Endothelial cell of umbilical vein (primary cell): ENCODE results near the gene SIPA1L3.

ENCODE experiments used
- EZH2 ChIP-seq: IDR thresholded peaks from 2 replicates; pipeline ENCODE4 v1.6.1; 2012; ENCODE audit warnings: borderline replicate concordance, low read depth, mild to moderate bottlenecking, moderate library complexity, low read length, inconsistent platforms; ENCODE audit not compliant: severe bottlenecking
- GATA2 ChIP-seq: IDR thresholded peaks from 2 replicates; pipeline ENCODE4 v1.7.0; 2011; ENCODE audit warnings: low read depth, mild to moderate bottlenecking, moderate library complexity, mixed read lengths, low read length; ENCODE audit not compliant: insufficient read length, insufficient read depth
- JUN ChIP-seq: IDR thresholded peaks from 2 replicates; pipeline ENCODE4 v1.6.1; 2011; ENCODE audit warnings: borderline replicate concordance, low read depth; ENCODE audit not compliant: insufficient read length, insufficient read depth
- POLR2A ChIP-seq: IDR thresholded peaks from 2 replicates; pipeline ENCODE4 v1.6.1; 2012; ENCODE audit warnings: low read depth, mild to moderate bottlenecking, control low read depth, low read length
- POLR2AphosphoS5 ChIP-seq: IDR thresholded peaks from 2 replicates; pipeline ENCODE4 v1.6.1; 2012; ENCODE audit warnings: low read depth, mild to moderate bottlenecking, control low read depth, low read length, moderate library complexity; ENCODE audit not compliant: insufficient read depth
- TF ChIP-seq, protein P1 (sequence below), 2 donors: IDR thresholded peaks; 1 replicate in 1 of 2; 2 replicates in 1 of 2; pipeline ENCODE4 v1.5.1; 2011; ENCODE audit warnings: low read length in 2 of 2, mild to moderate bottlenecking in 2 of 2, moderate library complexity in 2 of 2, control low read depth in 1 of 2, inconsistent platforms in 1 of 2, low read depth in 1 of 2; ENCODE audit not compliant: insufficient read depth in 1 of 2; ENCODE audit errors: extremely low read depth in 1 of 2

DNA sequence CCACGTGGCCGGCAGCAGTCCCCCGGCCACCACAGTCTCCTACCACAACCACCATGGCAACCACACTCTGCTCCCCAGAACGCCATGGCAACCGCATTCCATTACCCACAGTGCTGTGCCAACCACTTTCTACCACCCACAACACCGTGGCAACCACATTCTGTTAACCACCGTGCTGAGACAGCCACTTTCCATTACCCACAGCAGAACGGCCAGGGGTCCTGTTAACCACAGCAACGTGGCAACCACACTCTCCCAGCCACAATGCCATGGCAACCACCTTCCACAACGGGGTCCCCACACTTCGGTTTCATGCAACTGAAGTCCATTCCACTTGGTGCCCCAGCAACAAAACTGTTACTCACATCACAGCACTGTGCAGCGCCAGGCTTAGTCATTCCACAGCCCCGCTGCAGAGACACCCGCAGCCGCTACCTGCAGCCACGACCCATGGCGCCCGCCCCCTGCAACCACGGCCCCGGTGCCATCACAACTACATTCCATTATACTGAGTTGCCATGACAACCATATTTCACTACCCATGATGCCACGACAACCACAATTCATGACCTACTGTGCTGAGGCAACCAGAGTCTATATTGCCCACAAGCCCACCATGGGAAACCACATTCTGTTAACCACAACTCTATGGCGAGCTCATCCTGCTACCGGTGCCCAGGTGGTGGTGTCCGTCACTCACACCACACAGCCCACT is 307.1 kb downstream of the SIPA1L3 start:
- TF ChIP-seq, protein P1, sequence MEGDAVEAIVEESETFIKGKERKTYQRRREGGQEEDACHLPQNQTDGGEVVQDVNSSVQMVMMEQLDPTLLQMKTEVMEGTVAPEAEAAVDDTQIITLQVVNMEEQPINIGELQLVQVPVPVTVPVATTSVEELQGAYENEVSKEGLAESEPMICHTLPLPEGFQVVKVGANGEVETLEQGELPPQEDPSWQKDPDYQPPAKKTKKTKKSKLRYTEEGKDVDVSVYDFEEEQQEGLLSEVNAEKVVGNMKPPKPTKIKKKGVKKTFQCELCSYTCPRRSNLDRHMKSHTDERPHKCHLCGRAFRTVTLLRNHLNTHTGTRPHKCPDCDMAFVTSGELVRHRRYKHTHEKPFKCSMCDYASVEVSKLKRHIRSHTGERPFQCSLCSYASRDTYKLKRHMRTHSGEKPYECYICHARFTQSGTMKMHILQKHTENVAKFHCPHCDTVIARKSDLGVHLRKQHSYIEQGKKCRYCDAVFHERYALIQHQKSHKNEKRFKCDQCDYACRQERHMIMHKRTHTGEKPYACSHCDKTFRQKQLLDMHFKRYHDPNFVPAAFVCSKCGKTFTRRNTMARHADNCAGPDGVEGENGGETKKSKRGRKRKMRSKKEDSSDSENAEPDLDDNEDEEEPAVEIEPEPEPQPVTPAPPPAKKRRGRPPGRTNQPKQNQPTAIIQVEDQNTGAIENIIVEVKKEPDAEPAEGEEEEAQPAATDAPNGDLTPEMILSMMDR (IDR thresholded peaks at IDR 0.05; ENCODE audit: extremely low read depth in 1 of 2, insufficient read depth in 1 of 2, low read depth in 1 of 2, low read length in 2 of 2): no peak
- TF ChIP-seq POLR2AphosphoS5 (no peak), JUN (no peak), EZH2 (no peak), POLR2A (no peak), GATA2 (no peak)
